NB4 (cell line): ENCODE results near the gene TCF12.

ENCODE experiments used
- DNase-seq: peaks from one replicate; pipeline ENCODE4 v3.0.0; 2010; ENCODE audit warnings: low read depth
- H3K4me3 ChIP-seq: one replicate; pipeline ENCODE4 v1.5.1; 2011; ENCODE audit warnings: mild to moderate bottlenecking, low read depth, low read length, moderate library complexity
- CTCF ChIP-seq: IDR thresholded peaks from one replicate; pipeline ENCODE4 v1.5.1; 2012; ENCODE audit warnings: low read depth, low read length
- MYC ChIP-seq: IDR thresholded peaks from 2 replicates; pipeline ENCODE4 v1.6.1; 2011; ENCODE audit warnings: low read depth, low read length
- POLR2A ChIP-seq: IDR thresholded peaks from 2 replicates; pipeline ENCODE4 v1.6.1; 2011; ENCODE audit warnings: mild to moderate bottlenecking; ENCODE audit not compliant: insufficient read length; ENCODE audit errors: extremely low read depth
- TF ChIP-seq, protein P1 (sequence below): IDR thresholded peaks from 2 replicates; pipeline ENCODE4 v1.6.1; 2011; ENCODE audit warnings: low read depth, low read length

The TCF12 gene

GRCh38 chr15:56890038-56890437, 28.4 kb upstream of the TCF12 start:
- no peak overlapping the region for H3K4me3 ChIP-seq
- TF ChIP-seq, protein P1, sequence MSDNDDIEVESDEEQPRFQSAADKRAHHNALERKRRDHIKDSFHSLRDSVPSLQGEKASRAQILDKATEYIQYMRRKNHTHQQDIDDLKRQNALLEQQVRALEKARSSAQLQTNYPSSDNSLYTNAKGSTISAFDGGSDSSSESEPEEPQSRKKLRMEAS: no peak
- DNase-seq: no peak

DNA sequence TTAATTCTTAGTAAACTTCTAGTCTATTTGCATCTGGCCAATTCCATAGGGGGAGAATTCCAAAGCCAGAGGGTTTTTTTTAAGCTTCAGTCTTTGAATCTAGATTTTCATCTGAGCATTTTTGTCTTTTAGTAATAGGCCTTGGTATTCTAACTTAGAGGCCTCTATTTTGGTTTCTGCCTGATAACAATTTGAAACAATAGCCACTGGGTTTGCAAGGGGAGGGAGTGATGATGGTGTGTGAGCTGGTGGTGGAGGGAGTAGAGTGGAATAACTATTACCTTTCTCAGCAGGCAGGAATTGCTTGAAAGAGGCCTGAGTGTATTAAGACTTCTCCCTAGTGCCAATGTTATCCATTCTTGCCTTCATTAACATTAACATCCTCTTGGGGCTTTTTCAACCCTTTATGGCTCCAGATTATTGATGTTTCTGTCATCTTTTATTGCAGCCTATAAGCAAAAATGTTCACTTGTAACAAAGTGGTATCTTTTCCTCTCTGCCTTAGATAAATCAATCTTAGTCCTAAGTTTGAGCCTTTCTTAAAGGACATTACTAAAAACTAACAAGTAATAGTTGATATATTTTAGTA, 26.5 kb upstream of the TCF12 start:
- TF ChIP-seq, protein P1: no peak
- TF ChIP-seq POLR2A (no peak), MYC (no peak), CTCF (no peak)
- H3K4me3 ChIP-seq: no peak overlapping the region
- no peak for DNase-seq

- H3K4me3 ChIP-seq: no peak overlapping the region
- no peak for DNase-seq
- TF ChIP-seq MYC (no peak), POLR2A (no peak), CTCF (no peak)
- TF ChIP-seq, protein P1: no peak
Observed at GRCh38 chr15:56892659-56893363, 25.6 kb upstream of the TCF12 start.

GRCh38 chr15:56893364-56893678, 25.1 kb upstream of the TCF12 start:
- TF ChIP-seq POLR2A (no peak), MYC (no peak), CTCF (no peak)
- TF ChIP-seq, protein P1: no peak
- DNase-seq: no peak
- H3K4me3 ChIP-seq: no peak overlapping the region

DNA sequence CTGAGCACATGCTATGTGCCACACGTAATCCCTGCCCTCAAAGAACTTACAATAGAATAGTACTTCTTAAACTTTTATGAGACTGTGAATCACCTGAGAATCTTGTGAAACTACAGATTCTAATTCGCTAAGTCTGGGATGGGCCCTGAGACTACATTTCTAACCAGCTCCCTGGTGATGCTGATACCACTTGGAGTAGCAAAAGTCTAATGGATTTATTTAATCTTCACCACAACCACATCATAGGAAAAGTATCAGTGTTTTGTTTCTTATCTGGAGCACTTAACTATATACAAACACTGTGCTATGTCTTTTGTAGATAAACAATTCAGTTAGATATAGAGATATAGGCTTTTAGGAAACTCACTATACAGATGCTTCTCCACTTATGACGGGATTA, 23.8 kb upstream of the TCF12 start:
- no peak for DNase-seq
- TF ChIP-seq POLR2A (no peak), MYC (no peak), CTCF (no peak)
- TF ChIP-seq, protein P1: no peak
- H3K4me3 ChIP-seq: no peak overlapping the region

GRCh38 chr15:56901931-56902330, 16.5 kb upstream of the TCF12 start:
- H3K4me3 ChIP-seq: no peak overlapping the region
- TF ChIP-seq MYC (no peak), POLR2A (no peak)
- no peak for DNase-seq
